PC-3 (cell line): Measurements from ENCODE around the gene DDI2. TPM values are rescaled to one million over a fixed set of nuclear protein-coding genes. Genes with fewer than 3 reads are reported as not detected.

Source experiments
- ATAC-seq: fragments of 200-7000 bp; cut with Tn5 transposase; 2 replicates; pipeline ENCODE4 v1.9.1; 2020; ENCODE audit warnings: mild to moderate bottlenecking, moderate library complexity
- BruUV-seq: library from RNA; stranded (reverse); fragments of 400-500 nt; replicated peaks from 2 replicates; lab custom pipeline; 2021; lab: Mats Ljungman, UMichigan
- CTCF ChIA-PET: fragments of 300-600 bp; sonication (Branson Sonifier 250); formaldehyde crosslinking; loops from one replicate; lab custom pipeline; 2022; ENCODE audit warnings: antibody characterized with exemption; lab: Charles Lee
- POLR2A ChIA-PET: fragments of 300-600 bp; sonication (Branson Sonifier 250); formaldehyde crosslinking; loops from one replicate; lab custom pipeline; 2022; ENCODE audit warnings: antibody characterized with exemption; ENCODE audit not compliant: unreplicated experiment; lab: Charles Lee
- DNase-seq: peaks from one replicate; pipeline ENCODE4 v3.0.0-alpha.2; 2015
- H2AFZ ChIP-seq: fragments of 300-600 bp; sonication (generic); 2 replicates; pipeline ENCODE4 v1.6.0; 2016; ENCODE audit warnings: antibody characterized with exemption, low read length
- H3F3A ChIP-seq: fragments of 300-600 bp; sonication (generic); one replicate; pipeline ENCODE4 v1.6.0; 2017; ENCODE audit warnings: antibody characterized with exemption, low read length, control low read depth, mild to moderate bottlenecking; ENCODE audit not compliant: unreplicated experiment
- H3K27ac ChIP-seq: fragments of 300-600 bp; sonication (generic); 2 replicates; pipeline ENCODE4 v1.5.1; 2016; ENCODE audit warnings: mild to moderate bottlenecking, low read length
- H3K27me3 ChIP-seq: fragments of 300-600 bp; sonication (generic); 2 replicates; pipeline ENCODE4 v1.6.1; 2016; ENCODE audit warnings: low read length, mixed read lengths
- H3K36me3 ChIP-seq: fragments of 300-600 bp; sonication (generic); 2 replicates; pipeline ENCODE4 v1.6.1; 2016; ENCODE audit warnings: low read depth, mixed run types, low read length, mixed read lengths
- H3K4me1 ChIP-seq: fragments of 300-600 bp; sonication (generic); 2 replicates; pipeline ENCODE4 v1.5.1; 2016; ENCODE audit warnings: low read length; ENCODE audit not compliant: insufficient read depth
- H3K4me2 ChIP-seq: fragments of 300-600 bp; sonication (generic); 2 replicates; pipeline ENCODE4 v1.6.0; 2016; ENCODE audit warnings: low read length
- H3K4me3 ChIP-seq: fragments of 300-600 bp; sonication (generic); 2 replicates; pipeline ENCODE4 v1.5.1; 2016; ENCODE audit warnings: mild to moderate bottlenecking, low read length, mixed read lengths
- H3K79me2 ChIP-seq: fragments of 300-600 bp; sonication (generic); 2 replicates; pipeline ENCODE4 v1.6.1; 2017; ENCODE audit warnings: low read length, mixed read lengths
- H3K9ac ChIP-seq: fragments of 300-600 bp; sonication (generic); 2 replicates; pipeline ENCODE4 v1.6.0; 2016; ENCODE audit warnings: mild to moderate bottlenecking, low read length
- H3K9me2 ChIP-seq: fragments of 300-600 bp; sonication (generic); replicated peaks from 2 replicates; pipeline ENCODE4 v1.6.1; 2016; ENCODE audit warnings: mixed run types, low read length, mixed read lengths
- H3K9me3 ChIP-seq: fragments of 300-600 bp; sonication (generic); 2 replicates; pipeline ENCODE4 v1.6.1; 2016; ENCODE audit warnings: low read length, mixed read lengths
- H4K20me1 ChIP-seq: fragments of 300-600 bp; sonication (generic); 2 replicates; pipeline ENCODE4 v1.6.1; 2016; ENCODE audit warnings: low read length, mixed read lengths
- CTCF ChIP-seq: fragments of 300-600 bp; sonication (generic); conservative IDR thresholded peaks from 2 replicates; pipeline ENCODE4 v1.5.1; 2017; ENCODE audit warnings: antibody characterized with exemption, low read depth, mild to moderate bottlenecking, low read length
- EZH2 ChIP-seq: fragments of 300-600 bp; sonication (generic); IDR thresholded peaks from one replicate; pipeline ENCODE4 v1.6.1; 2017; ENCODE audit warnings: antibody characterized with exemption, mild to moderate bottlenecking, low read length; ENCODE audit not compliant: unreplicated experiment
- EZH2phosphoT487 ChIP-seq: fragments of 300-600 bp; sonication (generic); IDR thresholded peaks from 2 replicates; pipeline ENCODE4 v1.6.1; 2018; ENCODE audit warnings: mild to moderate bottlenecking, antibody characterized with exemption, low read length, borderline replicate concordance
- intact Hi-C: fragments of 100-400 bp; cut with micrococcal nuclease; formaldehyde crosslinking; loops from 2 replicates; pipeline ENCODE4 v1.9.0; 2023
- total RNA-seq: library from RNA; depleted of rRNA; stranded (reverse); fragments of >200 nt; gene quantifications from 2 replicates; pipeline ENCODE4 v1.2.3, GENCODE V29; 2014

The DDI2 gene
- total RNA-seq, 1 experiment from 2014 or later, result 15.0 TPM

DNA sequence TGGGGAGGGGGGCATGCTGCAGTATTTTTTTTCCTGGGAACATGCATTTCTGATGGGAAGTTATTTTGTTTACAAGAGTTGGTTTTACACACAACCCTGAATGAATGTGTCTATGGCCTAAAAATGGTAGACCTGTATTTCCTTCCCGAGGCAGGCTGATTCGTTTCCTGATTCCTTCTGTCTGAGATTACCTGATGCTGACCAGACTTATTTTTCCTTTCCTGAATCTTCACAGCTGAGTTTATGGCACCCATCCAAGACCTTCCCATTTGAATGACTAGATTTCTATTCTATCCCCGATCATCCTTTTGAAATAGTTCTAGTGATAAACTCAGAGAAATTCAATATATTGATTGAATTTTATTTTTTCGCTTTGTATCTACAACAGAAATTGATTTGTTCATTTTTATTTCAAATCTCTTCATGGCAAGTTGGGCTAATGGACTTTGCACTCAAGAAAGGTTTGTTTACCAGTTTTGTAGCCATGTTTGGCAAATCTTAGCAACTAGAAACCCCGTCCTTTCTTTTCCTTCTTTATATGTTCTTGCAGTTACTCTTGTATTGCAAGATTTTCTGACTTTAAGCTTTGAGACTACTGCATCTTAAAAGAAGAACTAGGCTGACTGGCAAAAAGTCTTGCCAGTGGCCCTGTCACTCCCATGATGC is 51.0 kb downstream of the DDI2 start:
- intact Hi-C loops, result no loop called here
- ATAC-seq, result no peak
- no peaks in the 10 kb centered on the region for H3K36me3 ChIP-seq

GRCh38 chr1:15669074-15669473 is 51.8 kb downstream of the DDI2 start:
- no TSS peak for BruUV-seq
- no peak for TF ChIP-seq EZH2phosphoT487
- TF ChIP-seq CTCF, result no peak
- no peak for TF ChIP-seq EZH2
- CTCF ChIA-PET, result no interaction called here
- no peak for DNase-seq
- no peaks in the 10 kb centered on the region for H3K4me1 ChIP-seq
- H3K27ac ChIP-seq, result no peak overlapping the region
- no peaks in the 10 kb centered on the region for H4K20me1 ChIP-seq
- no peak overlapping the region for H2AFZ ChIP-seq
- H3K79me2 ChIP-seq, result no peaks in the 10 kb centered on the region
- no peaks in the 10 kb centered on the region for H3K9me2 ChIP-seq
- ATAC-seq, result no peak
- H3K9ac ChIP-seq, result no peak overlapping the region
- no peaks in the 10 kb centered on the region for H3K36me3 ChIP-seq
- no peaks in the 10 kb centered on the region for H3F3A ChIP-seq
- intact Hi-C loops, result no loop called here
- POLR2A ChIA-PET, result no interaction called here
- no peaks in the 10 kb centered on the region for H3K27me3 ChIP-seq
- no peak overlapping the region for H3K4me3 ChIP-seq
- no peaks in the 10 kb centered on the region for H3K9me3 ChIP-seq
- no peak overlapping the region for H3K4me2 ChIP-seq

More for the DNA sequence above, 51.0 kb downstream of the DDI2 start:
- no peak overlapping the region for H3K4me3 ChIP-seq
- H3K9me3 ChIP-seq, result no peaks in the 10 kb centered on the region
- peak; percentile 18 for DNase-seq
- H3K4me2 ChIP-seq, result no peak overlapping the region
- ChIA-PET POLR2A (no interaction called here), CTCF (no interaction called here)
- no peaks in the 10 kb centered on the region for H3K9me2 ChIP-seq
- H4K20me1 ChIP-seq, result no peaks in the 10 kb centered on the region
- H3K79me2 ChIP-seq, result no peaks in the 10 kb centered on the region
- H3K4me1 ChIP-seq, result no peaks in the 10 kb centered on the region
- no peak overlapping the region for H2AFZ ChIP-seq
- no peaks in the 10 kb centered on the region for H3K27me3 ChIP-seq
- BruUV-seq, result no TSS peak
- TF ChIP-seq EZH2phosphoT487 (no peak), EZH2 (no peak), CTCF (no peak)
- no peak overlapping the region for H3K27ac ChIP-seq
- H3F3A ChIP-seq, result no peaks in the 10 kb centered on the region
- no peak overlapping the region for H3K9ac ChIP-seq

GRCh38 chr1:15669864-15670263 is 52.6 kb downstream of the DDI2 start:
- H2AFZ ChIP-seq, result no peak overlapping the region
- H3K36me3 ChIP-seq, result no peaks in the 10 kb centered on the region
- no peaks in the 10 kb centered on the region for H3K27me3 ChIP-seq
- no peak overlapping the region for H3K27ac ChIP-seq
- H4K20me1 ChIP-seq, result no peaks in the 10 kb centered on the region
- ChIA-PET CTCF (no interaction called here), POLR2A (no interaction called here)
- ATAC-seq, result no peak
- H3K9me2 ChIP-seq, result no peaks in the 10 kb centered on the region
- H3K4me2 ChIP-seq, result no peak overlapping the region
- TF ChIP-seq EZH2 (no peak), CTCF (no peak), EZH2phosphoT487 (no peak)
- no peaks in the 10 kb centered on the region for H3K9me3 ChIP-seq
- no TSS peak for BruUV-seq
- no peaks in the 10 kb centered on the region for H3K79me2 ChIP-seq
- H3K9ac ChIP-seq, result no peak overlapping the region
- no peak overlapping the region for H3K4me3 ChIP-seq
- no peaks in the 10 kb centered on the region for H3F3A ChIP-seq
- no peak for DNase-seq
- intact Hi-C loops, result no loop called here
- H3K4me1 ChIP-seq, result no peaks in the 10 kb centered on the region
